KMS-11 (cell line): ENCODE results near the gene YY2.

Experiments
- H2AFZ ChIP-seq: fragments of 200-600 bp; sonication (generic); 2 replicates; pipeline ENCODE4 v1.6.1; 2016; ENCODE audit warnings: antibody characterized with exemption, mixed run types, low read depth
- H3K27ac ChIP-seq: fragments of 200-600 bp; sonication (generic); 2 replicates; pipeline ENCODE4 v1.6.1; 2016; ENCODE audit warnings: mild to moderate bottlenecking, mixed run types
- H3K27me3 ChIP-seq: fragments of 200-600 bp; sonication (generic); 2 replicates; pipeline ENCODE4 v1.6.1; 2017; ENCODE audit warnings: mild to moderate bottlenecking, low read depth, mixed run types, moderate library complexity; ENCODE audit not compliant: insufficient read depth
- H3K36me3 ChIP-seq: fragments of 200-600 bp; sonication (generic); 2 replicates; pipeline ENCODE4 v1.6.1; 2017; ENCODE audit warnings: mild to moderate bottlenecking, mixed run types; ENCODE audit not compliant: insufficient read depth
- H3K4me1 ChIP-seq: fragments of 200-600 bp; sonication (generic); 2 replicates; pipeline ENCODE4 v1.6.1; 2016; ENCODE audit warnings: mild to moderate bottlenecking, low read depth, mixed run types; ENCODE audit not compliant: poor library complexity, severe bottlenecking
- H3K4me2 ChIP-seq: fragments of 200-600 bp; sonication (generic); 2 replicates; pipeline ENCODE4 v1.7.0; 2016; ENCODE audit warnings: mild to moderate bottlenecking, mixed run types
- H3K4me3 ChIP-seq: fragments of 200-600 bp; sonication (generic); IDR thresholded peaks from 2 replicates; pipeline ENCODE4 v1.6.1; 2017; ENCODE audit warnings: low read depth, low read length, mixed read lengths; ENCODE audit not compliant: insufficient read depth
- H3K79me2 ChIP-seq: fragments of 200-600 bp; sonication (generic); 2 replicates; pipeline ENCODE4 v1.6.1; 2016; ENCODE audit warnings: low read depth, mixed run types; ENCODE audit not compliant: insufficient read depth
- H3K9ac ChIP-seq: fragments of 200-600 bp; sonication (generic); 2 replicates; pipeline ENCODE4 v1.6.1; 2016; ENCODE audit warnings: mild to moderate bottlenecking, mixed run types
- H4K20me1 ChIP-seq: fragments of 200-600 bp; sonication (generic); 2 replicates; pipeline ENCODE4 v1.6.1; 2016; ENCODE audit warnings: mild to moderate bottlenecking, mixed run types; ENCODE audit not compliant: insufficient read depth
- CTCF ChIP-seq: fragments of 200-600 bp; sonication (generic); conservative IDR thresholded peaks from 2 replicates; pipeline ENCODE4 v1.6.1; 2017; ENCODE audit warnings: low read depth, mild to moderate bottlenecking, antibody characterized with exemption, low read length, moderate library complexity, mixed read lengths

YY2 gene

GRCh38 chrX:21856504-21856903, 717 bp downstream of the YY2 start:
- Histone ChIP-seq H3K27ac (no peak overlapping the region), H3K4me1 (peaks cover 11% of the 10 kb centered on the region), H3K27me3 (no peaks in the 10 kb centered on the region), H3K4me2 (no peak overlapping the region), H3K9ac (no peak overlapping the region), H4K20me1 (no peaks in the 10 kb centered on the region), H3K4me3 (no peak overlapping the region), H3K79me2 (no peaks in the 10 kb centered on the region), H2AFZ (no peak overlapping the region), H3K36me3 (no peaks in the 10 kb centered on the region)
- TF ChIP-seq CTCF: no peak

- Histone ChIP-seq H3K4me3 (no peak overlapping the region), H3K9ac (no peak overlapping the region), H3K36me3 (no peaks in the 10 kb centered on the region), H2AFZ (no peak overlapping the region), H3K27ac (no peak overlapping the region), H3K4me1 (peaks cover 16% of the 10 kb centered on the region), H3K27me3 (no peaks in the 10 kb centered on the region), H3K4me2 (no peak overlapping the region), H3K79me2 (no peaks in the 10 kb centered on the region), H4K20me1 (no peaks in the 10 kb centered on the region)
- TF ChIP-seq CTCF: no peak
Observed at GRCh38 chrX:21863241-21863640, 7.5 kb downstream of the YY2 start.

- Histone ChIP-seq H3K9ac (no peak overlapping the region), H3K4me2 (no peak overlapping the region), H3K27ac (no peak overlapping the region), H3K4me1 (peaks cover 16% of the 10 kb centered on the region), H4K20me1 (no peaks in the 10 kb centered on the region), H3K36me3 (no peaks in the 10 kb centered on the region), H3K4me3 (no peak overlapping the region), H2AFZ (no peak overlapping the region), H3K27me3 (no peaks in the 10 kb centered on the region), H3K79me2 (no peaks in the 10 kb centered on the region)
- no peak for TF ChIP-seq CTCF
Observed at GRCh38 chrX:21865436-21865835, 9.6 kb downstream of the YY2 start.

GRCh38 chrX:21870494-21870893, 14.7 kb downstream of the YY2 start:
- Histone ChIP-seq H2AFZ (no peak overlapping the region), H3K9ac (no peak overlapping the region), H3K27me3 (no peaks in the 10 kb centered on the region), H3K4me1 (no peaks in the 10 kb centered on the region), H3K36me3 (no peaks in the 10 kb centered on the region), H3K4me2 (no peak overlapping the region), H4K20me1 (no peaks in the 10 kb centered on the region), H3K27ac (no peak overlapping the region), H3K4me3 (no peak overlapping the region), H3K79me2 (no peaks in the 10 kb centered on the region)
- TF ChIP-seq CTCF: no peak
